Measurements from ENCODE around the gene RCC2. TPM values are rescaled to one million over a fixed set of nuclear protein-coding genes. Genes with fewer than 3 reads are reported as not detected.

Gene RCC2
- total RNA-seq, 2 donors from 2014 or later = 240 to 325 TPM

DNA sequence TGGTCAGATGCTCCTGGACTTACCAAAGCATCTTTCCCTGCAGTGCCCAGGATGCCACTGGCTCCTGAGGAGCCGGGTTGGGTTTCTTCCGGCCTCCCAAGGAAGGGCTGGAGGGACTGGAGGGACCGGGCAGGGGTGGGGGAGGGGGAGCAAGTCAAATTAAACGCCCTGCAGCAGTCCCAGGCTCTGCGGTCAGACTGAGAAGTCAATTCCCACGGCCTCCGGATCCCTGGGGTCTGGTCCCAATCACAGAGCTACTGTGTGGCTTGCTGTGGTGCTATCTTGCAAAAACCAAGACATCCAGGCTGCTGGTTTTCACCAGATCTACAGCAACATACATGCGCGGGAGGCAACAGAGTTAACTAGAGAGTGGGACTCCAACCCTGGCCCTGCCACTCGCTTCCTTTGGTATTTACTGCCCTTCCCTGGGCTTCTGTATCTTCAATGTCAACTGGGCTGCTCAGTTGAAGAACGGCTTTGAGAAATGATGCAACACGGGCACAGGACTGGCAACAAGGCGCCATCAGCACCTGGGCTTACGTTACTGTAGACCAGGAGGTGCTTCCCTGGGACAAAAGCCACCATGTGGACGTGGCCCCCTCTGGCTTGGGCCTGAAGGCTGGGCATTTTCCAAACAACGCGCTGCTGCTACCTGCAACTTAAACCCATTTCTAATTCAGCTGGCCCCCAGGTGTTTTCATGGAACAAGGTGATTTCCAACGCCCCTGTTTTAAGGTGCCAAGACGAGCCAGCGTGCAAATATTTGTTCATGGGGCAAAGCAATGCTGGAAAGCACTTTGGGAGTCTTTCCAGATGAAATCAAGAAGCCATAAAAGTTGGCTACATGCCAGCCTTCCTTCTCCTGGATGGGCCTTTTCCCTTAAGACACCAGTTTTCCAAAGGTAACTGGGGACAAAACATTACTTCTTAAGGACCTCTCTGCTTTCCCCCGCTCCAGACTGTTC lies 11.5 kb downstream of the RCC2 start:
- Histone ChIP-seq H3K4me3 (ENCODE audit: low read length) (no peak overlapping the region), H3K27ac (ENCODE audit: low read depth, low read length) (no peak overlapping the region), H3K36me3 (ENCODE audit: control insufficient read depth, insufficient read depth, low read length) (peaks cover 87% of the 10 kb centered on the region), H3K27me3 (ENCODE audit: control insufficient read depth, insufficient read depth, low read length, poor library complexity, severe bottlenecking) (no peaks in the 10 kb centered on the region), H3K9ac (ENCODE audit: extremely low read depth, low read length, poor library complexity, severe bottlenecking) (no peak overlapping the region), H3K9me3 (ENCODE audit: control insufficient read depth, low read length) (no peaks in the 10 kb centered on the region), H3K4me1 (ENCODE audit: control insufficient read depth, insufficient read depth, low read length) (no peaks in the 10 kb centered on the region)
- H3K36me3 Mint-ChIP-seq (ENCODE audit: low read depth) = peaks cover 85% of the 10 kb centered on the region
- no peak for DNase-seq
- H3K27me3 Mint-ChIP-seq (ENCODE audit: insufficient read depth) = no peaks in the 10 kb centered on the region
- H3K27ac Mint-ChIP-seq = no peak overlapping the region
- no peaks in the 10 kb centered on the region for H3K9me3 Mint-ChIP-seq
- H3K4me1 Mint-ChIP-seq = peaks cover 17% of the 10 kb centered on the region
- H3K4me3 Mint-ChIP-seq = no peak overlapping the region
- TF ChIP-seq, protein P1, sequence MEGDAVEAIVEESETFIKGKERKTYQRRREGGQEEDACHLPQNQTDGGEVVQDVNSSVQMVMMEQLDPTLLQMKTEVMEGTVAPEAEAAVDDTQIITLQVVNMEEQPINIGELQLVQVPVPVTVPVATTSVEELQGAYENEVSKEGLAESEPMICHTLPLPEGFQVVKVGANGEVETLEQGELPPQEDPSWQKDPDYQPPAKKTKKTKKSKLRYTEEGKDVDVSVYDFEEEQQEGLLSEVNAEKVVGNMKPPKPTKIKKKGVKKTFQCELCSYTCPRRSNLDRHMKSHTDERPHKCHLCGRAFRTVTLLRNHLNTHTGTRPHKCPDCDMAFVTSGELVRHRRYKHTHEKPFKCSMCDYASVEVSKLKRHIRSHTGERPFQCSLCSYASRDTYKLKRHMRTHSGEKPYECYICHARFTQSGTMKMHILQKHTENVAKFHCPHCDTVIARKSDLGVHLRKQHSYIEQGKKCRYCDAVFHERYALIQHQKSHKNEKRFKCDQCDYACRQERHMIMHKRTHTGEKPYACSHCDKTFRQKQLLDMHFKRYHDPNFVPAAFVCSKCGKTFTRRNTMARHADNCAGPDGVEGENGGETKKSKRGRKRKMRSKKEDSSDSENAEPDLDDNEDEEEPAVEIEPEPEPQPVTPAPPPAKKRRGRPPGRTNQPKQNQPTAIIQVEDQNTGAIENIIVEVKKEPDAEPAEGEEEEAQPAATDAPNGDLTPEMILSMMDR (conservative IDR thresholded peaks at IDR 0.05) = no peak
- WGBS, 2 experiments (ENCODE audit: insufficient coverage in 1 of 2, insufficient read length in 1 of 2) = 93% methylated on average over 18 to 21 of the region's 21 CpGs

DNA sequence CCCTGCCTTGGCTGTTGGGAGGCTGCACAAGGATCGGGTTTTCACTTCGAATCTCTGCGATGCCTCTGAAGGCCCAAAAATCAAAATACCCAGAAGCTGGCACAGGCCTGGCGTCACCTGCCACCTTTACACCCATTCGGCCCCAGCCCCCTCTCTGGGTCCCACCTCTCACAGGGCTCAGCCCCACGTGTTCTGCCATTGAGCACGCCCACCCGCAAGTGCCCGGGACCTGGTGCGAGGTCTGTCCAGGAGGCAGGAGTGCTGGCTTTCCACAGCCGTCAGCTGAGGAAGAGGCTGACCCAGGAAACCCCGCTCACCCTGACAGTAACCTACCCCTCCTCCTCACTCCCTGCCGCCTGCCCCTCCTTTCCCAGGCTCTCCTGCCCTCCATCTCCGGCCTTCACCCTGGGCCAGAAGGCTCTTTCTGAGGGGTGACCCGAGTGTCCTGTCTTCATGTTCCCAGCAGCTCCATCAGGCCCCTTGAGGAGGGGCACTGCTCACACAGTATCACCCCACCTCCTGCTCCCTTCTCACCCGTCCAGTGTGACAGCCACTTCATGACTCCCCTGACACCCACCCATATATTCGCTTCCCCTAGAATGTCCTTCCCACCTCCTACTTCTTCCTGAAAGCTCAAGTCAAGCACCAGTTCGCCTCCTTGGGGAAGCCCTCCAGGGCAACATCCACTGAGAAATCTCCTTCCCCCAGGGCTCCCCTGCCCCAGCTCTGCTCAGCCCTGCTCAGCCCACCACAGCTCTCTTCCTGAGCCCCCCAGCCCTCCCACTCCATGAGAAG lies 13.5 kb downstream of the RCC2 start:
- Histone ChIP-seq H3K9ac (ENCODE audit: extremely low read depth, low read length, poor library complexity, severe bottlenecking) (no peak overlapping the region), H3K36me3 (ENCODE audit: control insufficient read depth, insufficient read depth, low read length) (peaks cover 90% of the 10 kb centered on the region), H3K27ac (ENCODE audit: low read depth, low read length) (no peak overlapping the region), H3K9me3 (ENCODE audit: control insufficient read depth, low read length) (no peaks in the 10 kb centered on the region), H3K4me1 (ENCODE audit: control insufficient read depth, insufficient read depth, low read length) (no peaks in the 10 kb centered on the region), H3K4me3 (ENCODE audit: low read length) (no peak overlapping the region), H3K27me3 (ENCODE audit: control insufficient read depth, insufficient read depth, low read length, poor library complexity, severe bottlenecking) (no peaks in the 10 kb centered on the region)
- WGBS, 2 experiments (ENCODE audit: insufficient coverage in 1 of 2, insufficient read length in 1 of 2) = 93 to 96% methylated on average over 14 to 18 of the region's 18 CpGs
- peaks cover 86% of the 10 kb centered on the region for H3K36me3 Mint-ChIP-seq (ENCODE audit: low read depth)
- no peak for DNase-seq
- peak overlapping the region; percentile 88 for H3K27ac Mint-ChIP-seq
- H3K27me3 Mint-ChIP-seq (ENCODE audit: insufficient read depth) = no peaks in the 10 kb centered on the region
- H3K4me3 Mint-ChIP-seq = no peak overlapping the region
- no peaks in the 10 kb centered on the region for H3K9me3 Mint-ChIP-seq
- TF ChIP-seq, protein P1 (conservative IDR thresholded peaks at IDR 0.05) = no peak
- H3K4me1 Mint-ChIP-seq = peaks cover 17% of the 10 kb centered on the region

DNA sequence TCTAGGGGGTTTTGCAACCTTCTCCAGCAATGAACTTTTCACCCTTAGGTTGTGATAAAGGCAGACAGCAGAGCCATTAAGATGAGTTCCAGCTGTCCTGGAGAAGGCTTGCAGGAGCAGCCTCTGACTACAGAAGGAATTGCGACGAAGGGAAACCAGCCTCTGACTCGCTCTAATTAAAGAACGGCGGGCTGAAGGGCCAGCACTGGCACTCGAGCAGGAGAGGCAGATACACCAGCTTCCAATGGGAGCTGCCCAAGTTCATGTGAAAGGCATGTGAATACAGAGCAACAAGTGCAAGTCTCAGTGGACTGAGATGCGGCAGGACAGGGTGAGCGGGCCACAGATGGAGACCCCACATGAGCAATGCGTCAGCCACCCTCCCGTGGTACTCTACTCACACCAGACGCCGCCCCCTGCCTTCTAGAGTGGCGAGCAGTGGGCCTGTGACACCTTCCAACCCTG lies 15.7 kb downstream of the RCC2 start:
- H3K9me3 ChIP-seq (ENCODE audit: control insufficient read depth, low read length) = no peaks in the 10 kb centered on the region
- Mint-ChIP-seq H3K27me3 (ENCODE audit: insufficient read depth) (no peaks in the 10 kb centered on the region), H3K9me3 (no peaks in the 10 kb centered on the region), H3K27ac (no peak overlapping the region), H3K4me3 (no peak overlapping the region), H3K36me3 (ENCODE audit: low read depth) (peaks cover 90% of the 10 kb centered on the region), H3K4me1 (peaks cover 4% of the 10 kb centered on the region)
- no peak overlapping the region for H3K9ac ChIP-seq (ENCODE audit: extremely low read depth, low read length, poor library complexity, severe bottlenecking)
- H3K36me3 ChIP-seq (ENCODE audit: control insufficient read depth, insufficient read depth, low read length) = peaks cover 97% of the 10 kb centered on the region
- H3K4me1 ChIP-seq (ENCODE audit: control insufficient read depth, insufficient read depth, low read length) = no peaks in the 10 kb centered on the region
- H3K27me3 ChIP-seq (ENCODE audit: control insufficient read depth, insufficient read depth, low read length, poor library complexity, severe bottlenecking) = no peaks in the 10 kb centered on the region
- H3K27ac ChIP-seq (ENCODE audit: low read depth, low read length) = peak overlapping the region; percentile 4
- DNase-seq = no peak
- no peak overlapping the region for H3K4me3 ChIP-seq (ENCODE audit: low read length)
- TF ChIP-seq, protein P1 (conservative IDR thresholded peaks at IDR 0.05) = no peak
- 96% methylated on average over 11 to 13 of the region's 13 CpGs for WGBS, 2 experiments (ENCODE audit: insufficient coverage in 1 of 2, insufficient read length in 1 of 2)
